ENCODE measurements around the gene SYT12. TPM values are rescaled to one million over a fixed set of nuclear protein-coding genes. Genes with fewer than 3 reads are reported as not detected.

The SYT12 gene
- total RNA-seq, 1 donor from 2014 or later: 0.44 TPM

- Mint-ChIP-seq H3K27me3 (ENCODE audit: low read depth) (peaks cover 23% of the 10 kb centered on the region), H3K36me3 (ENCODE audit: low read depth) (no peaks in the 10 kb centered on the region), H3K9me3 (no peaks in the 10 kb centered on the region), H3K27ac (ENCODE audit: unreplicated experiment) (no peak overlapping the region), H3K4me3 (no peak overlapping the region), H3K4me1 (peaks cover 10% of the 10 kb centered on the region)
- no peak for TF ChIP-seq CTCF (conservative IDR thresholded peaks at IDR 0.05)
- no peak for DNase-seq (ENCODE audit: low read depth, low spot score)
These were observed 31.5 kb downstream of the SYT12 start for GRCh38 chr11:67054346-67054835.

- no peak for DNase-seq (ENCODE audit: low read depth, low spot score)
- H3K36me3 Mint-ChIP-seq (ENCODE audit: low read depth): no peaks in the 10 kb centered on the region
- no peak for TF ChIP-seq CTCF (conservative IDR thresholded peaks at IDR 0.05)
- H3K4me3 Mint-ChIP-seq: no peak overlapping the region
- no peak overlapping the region for H3K27ac Mint-ChIP-seq (ENCODE audit: unreplicated experiment)
- no peaks in the 10 kb centered on the region for H3K9me3 Mint-ChIP-seq
- H3K4me1 Mint-ChIP-seq: peaks cover 10% of the 10 kb centered on the region
- peaks cover 23% of the 10 kb centered on the region for H3K27me3 Mint-ChIP-seq (ENCODE audit: low read depth)
These were observed 32.0 kb downstream of the SYT12 start for GRCh38 chr11:67054836-67055523.

GRCh38 chr11:67055812-67056211 lies 32.9 kb downstream of the SYT12 start:
- Mint-ChIP-seq H3K27ac (ENCODE audit: unreplicated experiment) (no peak overlapping the region), H3K27me3 (ENCODE audit: low read depth) (peaks cover 23% of the 10 kb centered on the region), H3K9me3 (no peaks in the 10 kb centered on the region), H3K4me3 (no peak overlapping the region), H3K4me1 (peaks cover 10% of the 10 kb centered on the region), H3K36me3 (ENCODE audit: low read depth) (no peaks in the 10 kb centered on the region)
- no peak for TF ChIP-seq CTCF (conservative IDR thresholded peaks at IDR 0.05)
- no peak for DNase-seq (ENCODE audit: low read depth, low spot score)

- H3K4me1 Mint-ChIP-seq: peaks cover 10% of the 10 kb centered on the region
- no peaks in the 10 kb centered on the region for H3K36me3 Mint-ChIP-seq (ENCODE audit: low read depth)
- TF ChIP-seq CTCF (conservative IDR thresholded peaks at IDR 0.05): no peak
- H3K4me3 Mint-ChIP-seq: peak within 1 kb of the TSS; percentile 56
- peak; percentile 29 for DNase-seq (ENCODE audit: low read depth, low spot score)
- peaks cover 23% of the 10 kb centered on the region for H3K27me3 Mint-ChIP-seq (ENCODE audit: low read depth)
- H3K27ac Mint-ChIP-seq (ENCODE audit: unreplicated experiment): no peak within 1 kb of the TSS
- no peaks in the 10 kb centered on the region for H3K9me3 Mint-ChIP-seq
These were observed 33.6 kb downstream of the SYT12 start, which contains the start of gene RHOD for GRCh38 chr11:67056267-67057204. RHOD (plus strand) TSS chr11:67056847; CDS start chr11:67056903, 56 bp downstream.

GRCh38 chr11:67057205-67057672 lies 34.3 kb downstream of the SYT12 start:
- no peak overlapping the region for H3K27ac Mint-ChIP-seq (ENCODE audit: unreplicated experiment)
- peaks cover 10% of the 10 kb centered on the region for H3K4me1 Mint-ChIP-seq
- H3K4me3 Mint-ChIP-seq: peak overlapping the region; percentile 56
- H3K9me3 Mint-ChIP-seq: no peaks in the 10 kb centered on the region
- H3K27me3 Mint-ChIP-seq (ENCODE audit: low read depth): peaks cover 23% of the 10 kb centered on the region
- DNase-seq (ENCODE audit: low read depth, low spot score): no peak
- H3K36me3 Mint-ChIP-seq (ENCODE audit: low read depth): no peaks in the 10 kb centered on the region
- no peak for TF ChIP-seq CTCF (conservative IDR thresholded peaks at IDR 0.05)

Data from neural crest cell (in vitro differentiated cells).